ENCODE data around the gene SCUBE1. TPM values are rescaled to one million over a fixed set of nuclear protein-coding genes. Genes with fewer than 3 reads are reported as not detected.

SCUBE1 gene
- total RNA-seq, 1 donor from 2014 or later = 2.9 TPM

- intact Hi-C loops (cut with DNase I) = no loop called here
- no peak for TF ChIP-seq CTCF (IDR thresholded peaks at IDR 0.05)
- H3K9me3 ChIP-seq = no peaks in the 10 kb centered on the region
- no peak overlapping the region for H3K27ac ChIP-seq
- no peak overlapping the region for H3K4me3 ChIP-seq
- no peaks in the 10 kb centered on the region for H3K27me3 ChIP-seq
- no peaks in the 10 kb centered on the region for H3K36me3 ChIP-seq
- peaks cover 0 to 25% of the 10 kb centered on the region in 2 donors for H3K4me1 ChIP-seq
- no peak for DNase-seq (ENCODE audit: low spot score in 2 of 2)
Measured at GRCh38 chr22:43304831-43305590, 38.2 kb downstream of the SCUBE1 start.

DNA sequence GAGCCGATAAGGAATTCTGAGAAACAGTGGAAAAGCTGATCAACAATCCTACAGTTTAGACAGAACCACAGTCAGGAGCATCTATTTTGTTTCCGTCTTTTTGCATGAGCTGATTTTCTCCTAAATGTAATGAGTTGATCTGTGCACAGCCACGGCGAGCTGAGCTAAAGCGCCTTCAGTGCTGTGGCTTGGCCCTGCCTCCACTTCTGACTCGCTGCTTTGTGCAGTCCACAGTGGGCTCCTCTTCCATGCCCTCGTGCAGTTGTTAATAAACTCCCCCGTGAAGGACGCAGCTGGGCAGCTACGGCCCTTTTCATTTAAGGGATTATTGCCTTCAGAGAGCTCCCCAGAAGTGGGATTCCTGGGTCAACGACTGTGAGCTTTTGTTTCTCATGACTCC, 39.4 kb downstream of the SCUBE1 start:
- H3K27me3 ChIP-seq = no peaks in the 10 kb centered on the region
- no peak overlapping the region for H3K27ac ChIP-seq
- no peak for DNase-seq (ENCODE audit: low spot score in 2 of 2)
- TF ChIP-seq CTCF (IDR thresholded peaks at IDR 0.05) = no peak
- peaks cover 0 to 25% of the 10 kb centered on the region in 2 donors for H3K4me1 ChIP-seq
- intact Hi-C loops (cut with DNase I) = no loop called here
- H3K4me3 ChIP-seq = no peak overlapping the region
- no peaks in the 10 kb centered on the region for H3K9me3 ChIP-seq
- H3K36me3 ChIP-seq = no peaks in the 10 kb centered on the region

- DNase-seq (ENCODE audit: low spot score in 2 of 2) = no peak
- no peaks in the 10 kb centered on the region for H3K36me3 ChIP-seq
- no peak overlapping the region for H3K4me3 ChIP-seq
- intact Hi-C loops (cut with DNase I) = no loop called here
- H3K9me3 ChIP-seq = no peaks in the 10 kb centered on the region
- H3K27ac ChIP-seq = no peak overlapping the region
- peaks cover 0 to 29% of the 10 kb centered on the region in 2 donors for H3K4me1 ChIP-seq
- no peak for TF ChIP-seq CTCF (IDR thresholded peaks at IDR 0.05)
- no peaks in the 10 kb centered on the region for H3K27me3 ChIP-seq
Measured at GRCh38 chr22:43303166-43303565, 40.0 kb downstream of the SCUBE1 start.

GRCh38 chr22:43302531-43303041, 40.6 kb downstream of the SCUBE1 start:
- intact Hi-C loops (cut with DNase I) = no loop called here

DNA sequence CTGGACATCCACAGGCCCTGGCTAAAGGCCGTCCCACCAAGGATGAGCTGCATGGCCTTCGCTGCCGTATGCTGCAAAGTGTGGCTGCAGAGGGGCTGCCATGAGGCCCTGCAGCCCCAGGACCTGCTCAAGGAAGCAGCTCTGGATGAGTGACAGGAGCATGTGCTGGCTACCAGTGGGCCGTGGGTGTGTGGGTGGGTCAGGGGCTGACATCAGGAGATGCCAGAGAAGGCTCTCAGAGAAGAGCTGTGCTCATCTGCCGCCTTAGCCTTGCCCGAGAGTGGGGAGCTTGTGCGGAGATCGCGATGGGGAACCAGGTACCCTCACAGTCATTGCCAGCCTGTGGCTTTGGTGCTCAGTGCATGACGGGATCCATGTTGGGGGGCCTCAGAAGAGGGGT, 41.3 kb downstream of the SCUBE1 start:
- Histone ChIP-seq H3K9me3 (no peaks in the 10 kb centered on the region), H3K4me3 (no peak overlapping the region), H3K27me3 (no peaks in the 10 kb centered on the region), H3K4me1 (peaks cover 0 to 40% of the 10 kb centered on the region in 2 donors), H3K27ac (peak overlapping the region in 1 of 2 donors; percentile 25), H3K36me3 (no peaks in the 10 kb centered on the region)
- intact Hi-C loops (cut with DNase I) = no loop called here
- no peak for DNase-seq (ENCODE audit: low spot score in 2 of 2)
- no peak for TF ChIP-seq CTCF (IDR thresholded peaks at IDR 0.05)

More at GRCh38 chr22:43302531-43303041, 40.6 kb downstream of the SCUBE1 start:
- Histone ChIP-seq H3K36me3 (no peaks in the 10 kb centered on the region), H3K27me3 (no peaks in the 10 kb centered on the region), H3K4me1 (peaks cover 0 to 34% of the 10 kb centered on the region in 2 donors), H3K9me3 (no peaks in the 10 kb centered on the region), H3K27ac (no peak overlapping the region), H3K4me3 (no peak overlapping the region)
- DNase-seq (ENCODE audit: low spot score in 2 of 2) = no peak
- no peak for TF ChIP-seq CTCF (IDR thresholded peaks at IDR 0.05)
